ENCODE data around the gene RERE. TPM values are rescaled to one million over a fixed set of nuclear protein-coding genes. Genes with fewer than 3 reads are reported as not detected.

Gene RERE
- total RNA-seq, 1 experiment from 2014 or later = 40.6 TPM

- Histone ChIP-seq H3K4me2 (ENCODE audit: low read length) (no peak overlapping the region), H3K9me2 (ENCODE audit: insufficient read depth) (no peaks in the 10 kb centered on the region), H3K4me3 (replicated peaks in 1 of 2; ENCODE audit: low read depth in 1 of 2, low read length in 2 of 2) (no peak overlapping the region), H3K27ac (ENCODE audit: low read depth, low read length) (no peak overlapping the region), H2AFZ (ENCODE audit: low read depth, low read length, poor library complexity, severe bottlenecking) (no peak overlapping the region), H3K27me3 (ENCODE audit: insufficient read depth, low read length) (no peaks in the 10 kb centered on the region), H3K79me2 (ENCODE audit: insufficient read depth, low read length) (no peaks in the 10 kb centered on the region), H3K4me1 (ENCODE audit: control insufficient read depth in 1 of 2, insufficient read depth in 2 of 2, low read length in 2 of 2) (peaks cover 0 to 16% of the 10 kb centered on the region in 2 experiments; a peak in 3 of 4 replicates), H3K9ac (ENCODE audit: low read length) (no peak overlapping the region), H3K9me3 (ENCODE audit: control insufficient read depth in 1 of 2, insufficient read depth in 1 of 2, low read depth in 1 of 2, low read length in 2 of 2) (no peaks in the 10 kb centered on the region), H4K20me1 (ENCODE audit: insufficient read depth) (no peaks in the 10 kb centered on the region), H3K36me3 (ENCODE audit: control insufficient read depth in 1 of 2, insufficient read depth in 2 of 2, low read length in 2 of 2) (peaks cover 4 to 6% of the 10 kb centered on the region in 2 experiments; a peak in 2 of 4 replicates)
- RAD21 ChIA-PET (ENCODE audit: low non-redundant PET in 1 of 2, low total read pairs in 2 of 2, uncharacterized antibody in 2 of 2, unreplicated experiment in 2 of 2) = no interaction called here
- ATAC-seq = no peak
- intact Hi-C loops (cut with micrococcal nuclease) = no loop called here
- BruUV-seq (replicated peaks) = no TSS peak
- DNase-seq (ENCODE audit: low read depth, low spot score) = no peak
- TF ChIP-seq RAD21 (IDR thresholded peaks at IDR 0.05; ENCODE audit: low read depth) (no peak), YY1 (IDR thresholded peaks at IDR 0.05; ENCODE audit: extremely low read depth, insufficient replicate concordance, low read depth, low read length) (no peak), SP1 (IDR thresholded peaks at IDR 0.05; ENCODE audit: low read depth) (no peak), CEBPB (IDR thresholded peaks at IDR 0.05; ENCODE audit: low read depth) (no peak), SIN3A (IDR thresholded peaks at IDR 0.05; ENCODE audit: low read depth) (no peak), EZH2 (IDR thresholded peaks at IDR 0.05) (no peak), TCF7L2 (IDR thresholded peaks at IDR 0.05; ENCODE audit: borderline replicate concordance, extremely low read depth, insufficient read depth, insufficient read length) (no peak), ZFX (IDR thresholded peaks at IDR 0.05) (no peak), ELF1 (IDR thresholded peaks at IDR 0.05; ENCODE audit: borderline replicate concordance, low read depth) (no peak), FOSL1 (IDR thresholded peaks at IDR 0.05; ENCODE audit: low read depth) (no peak), ZNF274 (IDR thresholded peaks at IDR 0.05; ENCODE audit: low read depth, low read length) (no peak), JUND (IDR thresholded peaks at IDR 0.05) (no peak)
- TF ChIP-seq, protein P1, sequence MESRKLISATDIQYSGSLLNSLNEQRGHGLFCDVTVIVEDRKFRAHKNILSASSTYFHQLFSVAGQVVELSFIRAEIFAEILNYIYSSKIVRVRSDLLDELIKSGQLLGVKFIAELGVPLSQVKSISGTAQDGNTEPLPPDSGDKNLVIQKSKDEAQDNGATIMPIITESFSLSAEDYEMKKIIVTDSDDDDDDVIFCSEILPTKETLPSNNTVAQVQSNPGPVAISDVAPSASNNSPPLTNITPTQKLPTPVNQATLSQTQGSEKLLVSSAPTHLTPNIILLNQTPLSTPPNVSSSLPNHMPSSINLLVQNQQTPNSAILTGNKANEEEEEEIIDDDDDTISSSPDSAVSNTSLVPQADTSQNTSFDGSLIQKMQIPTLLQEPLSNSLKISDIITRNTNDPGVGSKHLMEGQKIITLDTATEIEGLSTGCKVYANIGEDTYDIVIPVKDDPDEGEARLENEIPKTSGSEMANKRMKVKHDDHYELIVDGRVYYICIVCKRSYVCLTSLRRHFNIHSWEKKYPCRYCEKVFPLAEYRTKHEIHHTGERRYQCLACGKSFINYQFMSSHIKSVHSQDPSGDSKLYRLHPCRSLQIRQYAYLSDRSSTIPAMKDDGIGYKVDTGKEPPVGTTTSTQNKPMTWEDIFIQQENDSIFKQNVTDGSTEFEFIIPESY (IDR thresholded peaks at IDR 0.05; ENCODE audit: extremely low read depth, insufficient replicate concordance, low read length) = no peak
- POLR2A ChIA-PET = no interaction called here
- CTCF ChIA-PET = interaction anchor here (0.8 to 1.7 kb wide), 2 partner anchors 15 to 378 kb away, joined by 3 to 16 read pairs; no protein-coding TSS in a partner anchor
Measured at GRCh38 chr1:8352886-8353785, 464.3 kb downstream of the RERE start.
